Panc1 (cell line): ENCODE measurements around the gene TTC23L.

Experiments used
- POLR2AphosphoS5 ChIP-seq: IDR thresholded peaks from 2 replicates; pipeline ENCODE4 v1.6.1; 2012; ENCODE audit warnings: mild to moderate bottlenecking, low read depth, low read length, moderate library complexity
- TCF7L2 ChIP-seq: IDR thresholded peaks from 2 replicates; pipeline ENCODE4 v1.6.1; 2011; ENCODE audit warnings: mild to moderate bottlenecking, low read depth, low read length, inconsistent platforms
- TF ChIP-seq, protein P1 (sequence below): fragments of 450-650 bp; IDR thresholded peaks from 2 replicates; pipeline ENCODE4 v1.5.1; 2017; ENCODE audit warnings: mild to moderate bottlenecking

DNA sequence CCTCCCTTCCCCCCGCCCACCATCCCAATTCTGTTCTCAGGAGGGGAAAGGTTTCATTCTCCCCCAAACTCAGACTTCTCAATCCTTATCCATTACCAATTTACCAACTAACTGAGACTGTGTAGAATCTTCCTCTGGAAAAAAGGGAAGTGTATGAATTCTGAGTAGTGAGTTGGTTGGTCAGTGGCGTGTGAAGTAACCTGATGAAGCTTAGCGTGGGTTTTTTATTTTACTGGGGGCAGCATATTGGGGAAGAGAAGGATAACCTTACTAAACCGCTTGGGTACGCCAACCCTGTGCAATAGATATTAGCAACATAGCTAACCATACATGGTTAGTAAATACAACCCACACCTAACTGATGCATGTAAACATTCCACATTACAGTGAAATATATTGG lies 89.3 kb downstream of the TTC23L start:
- TF ChIP-seq, protein P1, sequence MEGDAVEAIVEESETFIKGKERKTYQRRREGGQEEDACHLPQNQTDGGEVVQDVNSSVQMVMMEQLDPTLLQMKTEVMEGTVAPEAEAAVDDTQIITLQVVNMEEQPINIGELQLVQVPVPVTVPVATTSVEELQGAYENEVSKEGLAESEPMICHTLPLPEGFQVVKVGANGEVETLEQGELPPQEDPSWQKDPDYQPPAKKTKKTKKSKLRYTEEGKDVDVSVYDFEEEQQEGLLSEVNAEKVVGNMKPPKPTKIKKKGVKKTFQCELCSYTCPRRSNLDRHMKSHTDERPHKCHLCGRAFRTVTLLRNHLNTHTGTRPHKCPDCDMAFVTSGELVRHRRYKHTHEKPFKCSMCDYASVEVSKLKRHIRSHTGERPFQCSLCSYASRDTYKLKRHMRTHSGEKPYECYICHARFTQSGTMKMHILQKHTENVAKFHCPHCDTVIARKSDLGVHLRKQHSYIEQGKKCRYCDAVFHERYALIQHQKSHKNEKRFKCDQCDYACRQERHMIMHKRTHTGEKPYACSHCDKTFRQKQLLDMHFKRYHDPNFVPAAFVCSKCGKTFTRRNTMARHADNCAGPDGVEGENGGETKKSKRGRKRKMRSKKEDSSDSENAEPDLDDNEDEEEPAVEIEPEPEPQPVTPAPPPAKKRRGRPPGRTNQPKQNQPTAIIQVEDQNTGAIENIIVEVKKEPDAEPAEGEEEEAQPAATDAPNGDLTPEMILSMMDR: no peak
- TF ChIP-seq TCF7L2: no peak
- TF ChIP-seq POLR2AphosphoS5: no peak
